HEK293 (cell line): Measurements from ENCODE around the gene FTSJ1.
"Not testable (repeated sequence)": the region's sequence is repeated elsewhere in the genome, so short reads cannot be mapped to it uniquely, and the experiment has no call there.

Experiments used
- CTCF ChIA-PET: fragments of 350-600 bp; formaldehyde crosslinking; extraction: SDS; loops from one replicate; lab custom pipeline; 2021; ENCODE audit warnings: antibody characterized with exemption; lab: Yijun Ruan, JAX
- POLR2A ChIA-PET: fragments of 300-600 bp; formaldehyde crosslinking; extraction: SDS; loops from one replicate; lab custom pipeline; 2020; ENCODE audit warnings: antibody characterized with exemption, inconsistent platforms; lab: Yijun Ruan, JAX
- H3K27ac ChIP-seq: fragments of 200-500 bp; sonication (Bioruptor generic); 2 replicates; pipeline ENCODE4 v1.5.1; 2014; ENCODE audit warnings: low read depth, low read length, control low read depth, inconsistent platforms; ENCODE audit errors: extremely low read depth
- H3K36me3 ChIP-seq, 2 experiments: fragments of 200-500 bp in 1 of 2; sonication (Bioruptor generic) in 1 of 2; 1 replicate in 1 of 2; 2 replicates in 1 of 2; pipeline ENCODE4 v1.5.1; 2014 to 2017; ENCODE audit warnings: inconsistent platforms in 2 of 2, low read length in 2 of 2; ENCODE audit not compliant: control insufficient read depth in 2 of 2, insufficient read depth in 1 of 2
- H3K4me1 ChIP-seq: fragments of 200-500 bp; sonication (Bioruptor generic); 2 replicates; pipeline ENCODE4 v1.5.1; 2014; ENCODE audit warnings: mild to moderate bottlenecking, low read length, inconsistent platforms; ENCODE audit not compliant: control insufficient read depth, insufficient read depth
- H3K4me3 ChIP-seq: 2 replicates; pipeline ENCODE4 v1.5.1; 2011; ENCODE audit warnings: low read depth, mild to moderate bottlenecking, control low read depth, low read length, moderate library complexity
- H3K9me3 ChIP-seq: fragments of 200-500 bp; sonication (Bioruptor generic); 2 replicates; pipeline ENCODE4 v1.5.1; 2014; ENCODE audit warnings: low read depth, low read length, inconsistent platforms; ENCODE audit not compliant: control insufficient read depth, insufficient read depth
- KLF9 ChIP-seq: fragments of 450-650 bp; formaldehyde crosslinking; IDR thresholded peaks from 2 replicates; pipeline ENCODE4 v1.5.1; 2016; ENCODE audit warnings: missing biosample characterization, missing genetic modification characterization, low read depth
- ZNF155 ChIP-seq: fragments of 450-650 bp; formaldehyde crosslinking; IDR thresholded peaks from 2 replicates; pipeline ENCODE4 v1.5.1; 2016; ENCODE audit warnings: missing biosample characterization, missing genetic modification characterization
- ZNF174 ChIP-seq: fragments of 450-650 bp; formaldehyde crosslinking; IDR thresholded peaks from 2 replicates; pipeline ENCODE4 v1.5.0; 2017; ENCODE audit warnings: missing biosample characterization, mild to moderate bottlenecking, missing genetic modification characterization
- ZNF473 ChIP-seq: fragments of 450-650 bp; formaldehyde crosslinking; IDR thresholded peaks from 2 replicates; pipeline ENCODE4 v1.5.1; 2017; ENCODE audit warnings: missing biosample characterization, missing genetic modification characterization
- ZNF555 ChIP-seq: fragments of 450-650 bp; formaldehyde crosslinking; conservative IDR thresholded peaks from 2 replicates; pipeline ENCODE4 v1.5.1; 2017; ENCODE audit warnings: missing biosample characterization, mild to moderate bottlenecking, missing genetic modification characterization, inconsistent platforms
- ZNF561 ChIP-seq: fragments of 450-650 bp; IDR thresholded peaks from 2 replicates; pipeline ENCODE4 v1.5.1; 2018; ENCODE audit warnings: missing biosample characterization, missing genetic modification characterization, borderline replicate concordance
- ZNF571 ChIP-seq: fragments of 450-650 bp; formaldehyde crosslinking; IDR thresholded peaks from 2 replicates; pipeline ENCODE4 v1.5.0; 2017; ENCODE audit warnings: missing biosample characterization, missing genetic modification characterization
- ZNF585B ChIP-seq: fragments of 450-650 bp; formaldehyde crosslinking; IDR thresholded peaks from 2 replicates; pipeline ENCODE4 v1.5.1; 2016; ENCODE audit warnings: missing biosample characterization, missing genetic modification characterization
- ZNF596 ChIP-seq: fragments of 450-650 bp; IDR thresholded peaks from 2 replicates; pipeline ENCODE4 v1.5.0; 2018; ENCODE audit warnings: missing biosample characterization, mild to moderate bottlenecking, missing genetic modification characterization, moderate library complexity
- ZNF600 ChIP-seq: fragments of 450-650 bp; formaldehyde crosslinking; IDR thresholded peaks from 2 replicates; pipeline ENCODE4 v1.5.1; 2016; ENCODE audit warnings: missing biosample characterization, missing genetic modification characterization
- ZNF621 ChIP-seq: fragments of 450-650 bp; formaldehyde crosslinking; IDR thresholded peaks from 2 replicates; pipeline ENCODE4 v1.5.1; 2017; ENCODE audit warnings: missing biosample characterization, missing genetic modification characterization
- ZNF623 ChIP-seq: fragments of 450-650 bp; formaldehyde crosslinking; IDR thresholded peaks from 2 replicates; pipeline ENCODE4 v1.5.1; 2016; ENCODE audit warnings: missing biosample characterization, missing genetic modification characterization
- ZNF626 ChIP-seq: fragments of 450-650 bp; sonication (Bioruptor Pico); formaldehyde crosslinking; IDR thresholded peaks from 2 replicates; pipeline ENCODE4 v1.5.1; 2018; ENCODE audit warnings: missing biosample characterization, missing genetic modification characterization, inconsistent platforms
- ZNF639 ChIP-seq: fragments of 450-650 bp; formaldehyde crosslinking; IDR thresholded peaks from 2 replicates; pipeline ENCODE4 v1.5.1; 2016; ENCODE audit warnings: missing biosample characterization, missing genetic modification characterization
- ZNF791 ChIP-seq: fragments of 450-650 bp; formaldehyde crosslinking; IDR thresholded peaks from 2 replicates; pipeline ENCODE4 v1.5.1; 2016; ENCODE audit warnings: missing biosample characterization, missing genetic modification characterization
- TF ChIP-seq, protein P1 (sequence below): fragments of 450-650 bp; formaldehyde crosslinking; IDR thresholded peaks from 2 replicates; pipeline ENCODE4 v1.5.1; 2016; ENCODE audit warnings: missing biosample characterization, missing genetic modification characterization
- TF ChIP-seq, protein P2 (sequence below): fragments of 450-650 bp; formaldehyde crosslinking; IDR thresholded peaks from 2 replicates; pipeline ENCODE4 v1.5.1; 2016; ENCODE audit warnings: missing biosample characterization, missing genetic modification characterization, low read depth
- TF ChIP-seq, protein P3 (sequence below): fragments of 450-650 bp; formaldehyde crosslinking; IDR thresholded peaks from 2 replicates; pipeline ENCODE4 v1.5.1; 2016; ENCODE audit warnings: missing biosample characterization, missing genetic modification characterization

Gene FTSJ1

GRCh38 chrX:48516987-48517386 is 41.0 kb downstream of the FTSJ1 start:
- Histone ChIP-seq H3K36me3 (peaks cover 0 to 33% of the 10 kb centered on the region in 2 experiments; a peak in 2 of 3 replicates), H3K27ac (no peak overlapping the region), H3K4me1 (no peaks in the 10 kb centered on the region), H3K9me3 (no peaks in the 10 kb centered on the region), H3K4me3 (no peak overlapping the region)
- CTCF ChIA-PET, result no interaction called here
- TF ChIP-seq ZNF571 (tag by site-specific recombination), result no peak
- POLR2A ChIA-PET, result no interaction called here

GRCh38 chrX:48519481-48519880 is 43.5 kb downstream of the FTSJ1 start:
- POLR2A ChIA-PET, H3K9me3 ChIP-seq, H3K27ac ChIP-seq, H3K4me1 ChIP-seq, H3K4me3 ChIP-seq: not testable (repeated sequence)
- CTCF ChIA-PET, result interaction anchor here (0.6 kb wide), 1 partner anchor 264 kb away, joined by 3 read pairs; no protein-coding TSS in a partner anchor
- peaks cover 1 to 24% of the 10 kb centered on the region in 2 experiments; a peak in 2 of 3 replicates for H3K36me3 ChIP-seq

DNA sequence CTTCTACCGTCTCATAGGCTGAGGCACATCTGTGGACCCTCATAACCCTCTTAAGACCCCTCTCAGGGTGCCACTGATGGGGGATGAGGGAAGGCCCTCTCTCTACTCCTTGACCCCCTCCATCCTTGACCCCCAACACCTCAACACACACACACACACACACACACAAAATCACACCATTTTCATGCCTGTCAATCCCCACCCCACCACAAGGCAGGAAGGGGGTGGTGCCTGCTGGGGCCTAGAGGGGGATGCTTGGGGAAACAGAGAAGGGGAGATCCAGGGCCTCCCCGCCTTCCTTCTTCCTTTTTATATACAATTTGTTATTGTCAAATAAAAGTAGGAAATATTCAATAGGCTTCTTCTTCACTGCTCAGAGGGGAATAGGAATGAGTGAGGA is 44.5 kb downstream of the FTSJ1 start:
- TF ChIP-seq ZNF561 (tag by site-specific recombination), result no peak
- TF ChIP-seq ZNF555 (tag by site-specific recombination), result no peak
- no peak for TF ChIP-seq ZNF155
- no peak for TF ChIP-seq ZNF626
- TF ChIP-seq, protein P1, sequence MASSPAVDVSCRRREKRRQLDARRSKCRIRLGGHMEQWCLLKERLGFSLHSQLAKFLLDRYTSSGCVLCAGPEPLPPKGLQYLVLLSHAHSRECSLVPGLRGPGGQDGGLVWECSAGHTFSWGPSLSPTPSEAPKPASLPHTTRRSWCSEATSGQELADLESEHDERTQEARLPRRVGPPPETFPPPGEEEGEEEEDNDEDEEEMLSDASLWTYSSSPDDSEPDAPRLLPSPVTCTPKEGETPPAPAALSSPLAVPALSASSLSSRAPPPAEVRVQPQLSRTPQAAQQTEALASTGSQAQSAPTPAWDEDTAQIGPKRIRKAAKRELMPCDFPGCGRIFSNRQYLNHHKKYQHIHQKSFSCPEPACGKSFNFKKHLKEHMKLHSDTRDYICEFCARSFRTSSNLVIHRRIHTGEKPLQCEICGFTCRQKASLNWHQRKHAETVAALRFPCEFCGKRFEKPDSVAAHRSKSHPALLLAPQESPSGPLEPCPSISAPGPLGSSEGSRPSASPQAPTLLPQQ, result no peak
- no peak for TF ChIP-seq ZNF639 (tag by site-specific recombination)
- no peak for TF ChIP-seq ZNF585B
- no peak for TF ChIP-seq ZNF600
- no peak for TF ChIP-seq ZNF174
- TF ChIP-seq, protein P2, sequence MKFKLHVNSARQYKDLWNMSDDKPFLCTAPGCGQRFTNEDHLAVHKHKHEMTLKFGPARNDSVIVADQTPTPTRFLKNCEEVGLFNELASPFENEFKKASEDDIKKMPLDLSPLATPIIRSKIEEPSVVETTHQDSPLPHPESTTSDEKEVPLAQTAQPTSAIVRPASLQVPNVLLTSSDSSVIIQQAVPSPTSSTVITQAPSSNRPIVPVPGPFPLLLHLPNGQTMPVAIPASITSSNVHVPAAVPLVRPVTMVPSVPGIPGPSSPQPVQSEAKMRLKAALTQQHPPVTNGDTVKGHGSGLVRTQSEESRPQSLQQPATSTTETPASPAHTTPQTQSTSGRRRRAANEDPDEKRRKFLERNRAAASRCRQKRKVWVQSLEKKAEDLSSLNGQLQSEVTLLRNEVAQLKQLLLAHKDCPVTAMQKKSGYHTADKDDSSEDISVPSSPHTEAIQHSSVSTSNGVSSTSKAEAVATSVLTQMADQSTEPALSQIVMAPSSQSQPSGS (tag by site-specific recombination), result no peak
- no peak for TF ChIP-seq ZNF623
- TF ChIP-seq ZNF621 (tag by site-specific recombination), result no peak
- TF ChIP-seq ZNF473 (tag by site-specific recombination), result no peak
- TF ChIP-seq ZNF791 (tag by site-specific recombination), result no peak
- TF ChIP-seq, protein P3, sequence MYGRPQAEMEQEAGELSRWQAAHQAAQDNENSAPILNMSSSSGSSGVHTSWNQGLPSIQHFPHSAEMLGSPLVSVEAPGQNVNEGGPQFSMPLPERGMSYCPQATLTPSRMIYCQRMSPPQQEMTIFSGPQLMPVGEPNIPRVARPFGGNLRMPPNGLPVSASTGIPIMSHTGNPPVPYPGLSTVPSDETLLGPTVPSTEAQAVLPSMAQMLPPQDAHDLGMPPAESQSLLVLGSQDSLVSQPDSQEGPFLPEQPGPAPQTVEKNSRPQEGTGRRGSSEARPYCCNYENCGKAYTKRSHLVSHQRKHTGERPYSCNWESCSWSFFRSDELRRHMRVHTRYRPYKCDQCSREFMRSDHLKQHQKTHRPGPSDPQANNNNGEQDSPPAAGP (tag by site-specific recombination), result no peak
- TF ChIP-seq ZNF596 (tag by site-specific recombination), result no peak
- no peak for TF ChIP-seq KLF9
- no peaks in the 10 kb centered on the region for H3K4me1 ChIP-seq
- no peak overlapping the region for H3K27ac ChIP-seq
- H3K4me3 ChIP-seq, result no peak overlapping the region
- ChIA-PET POLR2A (no interaction called here), CTCF (interaction anchor here (0.7 kb wide), 1 partner anchor 1726 kb away, joined by 3 read pairs; no protein-coding TSS in a partner anchor)
- H3K9me3 ChIP-seq, result no peaks in the 10 kb centered on the region
- H3K36me3 ChIP-seq, result peaks cover 11 to 24% of the 10 kb centered on the region in 2 experiments
